Middle frontal gyrus (tissue), 1 donor: ENCODE data around the gene GRIN1.

Source experiments
- DNase-seq: peaks from one replicate; pipeline ENCODE4 v3.0.0-alpha.2; 2015; ENCODE audit warnings: low spot score; ENCODE audit errors: extremely low spot score

GRIN1 gene

GRCh38 chr9:137164370-137165249 is 25.7 kb downstream of the GRIN1 start:
- no peak for DNase-seq

GRCh38 chr9:137165250-137165836 is 26.4 kb downstream of the GRIN1 start:
- no peak for DNase-seq

GRCh38 chr9:137166380-137167229 is 27.7 kb downstream of the GRIN1 start:
- no peak for DNase-seq

- DNase-seq = no peak
These were observed 28.4 kb downstream of the GRIN1 start for GRCh38 chr9:137167277-137167746.

GRCh38 chr9:137167747-137168572 is 29.0 kb downstream of the GRIN1 start:
- no peak for DNase-seq

- no peak for DNase-seq
These were observed 29.6 kb downstream of the GRIN1 start for GRCh38 chr9:137168573-137168903.

GRCh38 chr9:137168904-137169856 is 30.2 kb downstream of the GRIN1 start:
- peak; percentile 40 for DNase-seq

- no peak for DNase-seq
These were observed 31.0 kb downstream of the GRIN1 start, which contains the start of gene LRRC26 for GRCh38 chr9:137169896-137170358. TSS of gene LRRC26 (minus strand) at chr9:137170051. CDS start at chr9:137169943, 108 bp downstream.

- DNase-seq = no peak
These were observed 31.7 kb downstream of the GRIN1 start for GRCh38 chr9:137170486-137171148.

GRCh38 chr9:137171149-137171900 is 32.4 kb downstream of the GRIN1 start:
- no peak for DNase-seq

GRCh38 chr9:137172901-137173795 is 34.2 kb downstream of the GRIN1 start:
- no peak for DNase-seq

- no peak for DNase-seq
These were observed 35.1 kb downstream of the GRIN1 start for GRCh38 chr9:137173796-137174664.

GRCh38 chr9:137174722-137175293 is 35.9 kb downstream of the GRIN1 start:
- no peak for DNase-seq

- no peak for DNase-seq
These were observed 36.5 kb downstream of the GRIN1 start for GRCh38 chr9:137175345-137175961.
